ENCODE measurements around the gene PARVA.

DNA sequence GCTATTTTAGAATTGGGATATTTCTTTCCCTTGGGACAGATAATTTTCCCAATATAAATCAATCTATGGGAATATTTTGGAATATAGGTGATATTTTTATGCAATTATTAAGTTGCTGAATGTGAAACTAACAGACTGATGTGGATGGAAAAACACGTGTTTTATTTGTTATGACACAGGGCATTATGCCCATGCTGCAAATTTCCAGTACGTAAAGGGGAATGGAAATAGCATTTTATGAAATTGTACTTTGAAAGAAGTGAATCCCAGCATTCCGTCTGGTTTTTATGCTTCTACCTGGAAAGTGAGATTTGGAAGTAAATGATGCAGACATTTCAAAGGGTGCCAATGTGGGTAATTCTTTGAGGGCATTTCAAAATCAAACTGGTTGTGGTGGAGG lies 142.7 kb downstream of the PARVA start:
- TF ChIP-seq EP300 (IDR thresholded peaks at IDR 0.05; ENCODE audit: borderline replicate concordance) (no peak), NFIC (IDR thresholded peaks at IDR 0.05) (no peak)

All from Ishikawa (cell line).